Amniotic stem cell (primary cell): ENCODE results near the gene GSG1L.

Experiments
- DNase-seq: peaks from one replicate; lab custom pipeline; 2025; lab: John Stamatoyannopoulos, UW

The GSG1L gene

DNA sequence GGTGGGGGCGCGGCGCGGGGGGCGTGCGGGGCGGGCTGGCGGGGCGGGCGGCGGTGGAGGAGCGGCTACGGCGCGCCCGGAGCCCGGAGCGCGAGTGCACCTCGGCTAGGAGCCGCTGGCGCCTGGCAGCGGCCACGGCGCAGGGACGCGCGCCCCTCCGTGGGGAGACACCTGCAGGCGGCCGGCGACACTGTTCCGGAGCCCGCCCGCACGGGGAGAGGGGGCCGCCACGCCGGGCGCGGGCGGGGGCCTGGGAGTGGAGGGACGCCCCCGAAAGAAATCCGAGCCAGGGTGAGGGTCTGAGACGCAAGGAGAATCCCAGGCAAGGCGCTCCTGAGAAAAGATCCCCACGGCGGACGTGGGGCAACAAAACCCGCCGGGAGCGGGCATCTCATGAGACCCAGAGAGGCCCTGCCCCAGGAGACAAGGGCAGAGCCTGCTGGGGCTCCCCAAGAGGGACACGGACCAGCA lies at the start of gene GSG1L:
TSS of gene GSG1L (minus strand) at position 124 of the 471 bp plus-strand sequence. CDS start 290 bp downstream, outside the sequence.
- DNase-seq = no peak

DNA sequence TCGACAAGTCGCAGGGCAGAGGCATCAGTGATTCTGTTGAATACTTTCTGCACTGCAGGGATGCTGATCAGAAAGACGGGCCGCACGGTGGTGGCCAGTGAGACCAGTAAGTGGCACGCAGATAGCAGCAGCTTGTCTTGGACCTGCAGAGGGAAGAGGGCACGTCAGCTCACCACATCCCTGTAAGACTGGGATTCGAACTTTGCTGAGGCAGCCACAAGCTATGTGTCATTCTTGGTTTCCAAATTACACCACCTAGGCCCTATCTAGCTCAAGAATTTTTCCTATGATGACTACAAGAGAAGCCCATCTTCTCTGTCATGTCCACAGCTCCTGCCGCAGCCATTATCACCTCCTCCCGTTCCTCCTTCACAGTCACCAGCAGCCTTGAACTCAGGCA lies 49.4 kb upstream of the GSG1L start:
- no peak for DNase-seq

DNA sequence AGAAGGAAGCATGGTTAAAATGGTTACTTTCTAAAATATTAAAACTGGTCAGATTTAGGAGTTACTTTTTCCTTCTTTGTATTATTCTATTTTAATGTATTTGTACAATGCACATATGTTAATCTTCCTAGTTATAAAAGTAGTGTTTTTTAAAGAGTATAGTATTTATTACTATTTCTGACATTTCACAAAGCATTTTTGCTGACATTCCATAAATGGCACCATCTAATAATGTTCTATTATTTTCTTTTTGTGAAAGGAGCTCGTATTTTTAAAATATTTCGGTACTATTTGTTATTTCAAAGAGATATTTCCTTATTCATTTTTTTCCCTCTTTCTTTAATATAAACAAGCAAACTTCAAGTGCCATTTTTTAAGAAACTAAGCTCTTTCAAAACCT lies 47.5 kb upstream of the GSG1L start:
- DNase-seq = no peak

DNA sequence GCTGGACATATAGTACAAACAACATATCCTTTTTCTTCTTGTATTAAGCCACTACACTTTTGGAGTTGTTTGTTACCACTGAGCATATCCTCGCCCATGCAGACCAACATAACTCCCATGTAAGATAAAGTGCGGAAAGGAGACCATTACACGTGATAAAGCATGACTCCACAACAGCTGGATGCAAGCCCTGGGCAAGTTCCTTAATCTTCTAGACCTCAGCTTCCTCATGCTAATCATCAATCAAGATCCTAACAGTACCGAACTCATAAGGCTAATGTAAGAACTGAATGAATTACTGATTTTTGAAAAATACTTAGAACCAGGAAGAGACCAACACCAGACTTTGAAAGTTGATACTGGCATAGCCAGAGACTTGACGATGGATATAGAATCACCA lies 47.0 kb upstream of the GSG1L start:
- DNase-seq = no peak

DNA sequence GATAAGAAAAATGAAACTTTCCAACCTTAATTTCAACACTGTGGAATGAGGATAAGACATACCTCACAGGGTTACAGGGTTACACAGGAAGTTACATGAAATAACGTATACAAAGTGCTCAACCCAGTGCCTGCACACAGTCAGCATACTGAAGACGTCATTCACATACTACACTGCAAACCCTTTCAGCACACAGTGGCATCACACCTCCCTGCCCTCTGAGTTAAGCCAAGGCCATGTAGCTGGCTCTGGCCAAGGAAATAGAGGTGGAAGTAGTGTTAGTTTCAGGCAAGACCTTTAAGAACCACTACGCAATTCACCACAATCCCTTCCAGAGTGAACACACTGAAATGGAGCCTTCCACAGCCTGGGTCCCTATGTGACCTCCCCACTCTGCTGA lies 46.6 kb upstream of the GSG1L start:
- no peak for DNase-seq

DNA sequence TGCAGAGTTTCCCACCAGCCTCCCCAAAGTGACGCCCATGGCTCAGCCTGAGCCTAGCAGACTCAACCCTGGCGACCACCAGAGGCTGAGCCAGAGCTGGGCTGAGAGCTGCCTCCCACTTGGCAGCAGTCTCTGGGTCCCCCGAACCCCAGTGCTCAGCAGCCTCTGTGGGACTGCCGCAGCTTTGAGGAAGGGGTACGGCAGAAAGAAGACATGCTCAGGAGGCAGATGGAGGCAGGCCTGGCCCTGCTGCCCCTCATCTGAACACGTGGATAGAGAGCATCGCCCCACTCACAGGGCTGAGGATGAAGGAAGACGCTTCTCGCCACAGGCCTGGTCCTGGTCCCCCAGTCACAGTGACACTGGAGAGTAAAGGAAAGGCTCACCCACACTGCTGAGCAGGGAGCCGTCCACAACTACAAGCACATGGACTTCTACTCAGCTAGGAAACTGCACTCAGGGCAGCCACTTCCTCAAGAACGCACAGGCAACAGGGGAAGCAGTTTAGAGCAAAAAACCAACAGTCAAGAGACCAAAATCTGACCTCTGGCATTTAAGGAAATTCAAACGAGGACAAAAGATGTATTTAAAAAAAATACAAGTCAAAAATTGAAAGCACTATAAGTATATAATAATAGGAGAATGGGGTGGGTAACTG lies 45.2 kb upstream of the GSG1L start:
- no peak for DNase-seq

DNA sequence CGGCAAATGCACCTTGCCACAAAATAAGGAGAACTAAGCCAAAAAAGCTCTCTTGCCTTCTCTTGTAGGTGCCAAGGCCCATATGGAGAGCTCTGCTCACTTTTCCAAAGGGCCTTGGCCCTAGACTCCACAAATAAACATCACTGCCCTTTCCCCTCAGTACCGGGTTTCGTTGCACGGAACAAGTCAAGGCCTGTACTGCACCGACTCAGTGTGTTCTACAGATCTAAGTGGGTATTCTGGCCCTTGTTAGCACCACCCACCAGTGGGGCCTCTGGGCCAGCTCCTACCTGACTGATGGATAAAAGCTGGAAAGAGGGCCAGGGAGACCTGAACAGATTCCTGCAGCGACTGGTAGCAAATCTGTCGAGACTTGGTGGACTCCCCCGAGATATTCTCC lies 43.7 kb upstream of the GSG1L start:
- DNase-seq = no peak

DNA sequence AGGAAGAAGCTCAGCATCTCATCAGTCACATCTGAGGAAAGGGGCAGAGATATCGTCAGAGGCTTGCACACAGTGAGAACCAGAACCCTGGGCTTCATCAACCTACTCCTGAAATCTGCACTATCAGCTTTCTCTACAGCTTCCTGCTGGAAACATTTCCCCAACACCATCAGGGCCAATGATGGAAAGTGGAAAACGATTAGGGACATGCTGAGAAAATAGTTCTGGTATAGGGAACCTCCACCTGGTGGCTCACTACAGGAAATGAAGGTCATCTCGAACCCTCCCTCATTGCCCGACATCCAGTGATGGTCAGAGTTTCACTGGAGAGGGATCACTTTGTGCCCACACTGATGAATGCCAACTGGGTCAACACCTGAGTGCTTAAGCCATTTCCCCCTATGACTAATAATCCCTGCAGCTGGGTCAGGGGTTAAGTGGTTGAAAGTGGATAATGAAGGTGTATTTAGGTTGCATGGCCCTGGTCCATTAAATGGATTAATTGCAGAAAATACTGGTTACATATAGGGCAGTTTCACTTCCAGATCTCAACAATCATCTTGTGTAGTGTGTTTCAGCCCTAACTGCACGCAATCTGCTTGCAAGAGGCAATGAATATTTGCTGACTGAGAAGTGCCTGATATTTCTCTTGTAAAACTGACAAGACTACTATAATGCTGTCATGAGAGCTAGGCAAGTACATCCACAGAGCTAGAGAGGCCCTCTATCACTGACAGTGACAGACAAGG lies 43.1 kb upstream of the GSG1L start:
- DNase-seq = no peak

DNA sequence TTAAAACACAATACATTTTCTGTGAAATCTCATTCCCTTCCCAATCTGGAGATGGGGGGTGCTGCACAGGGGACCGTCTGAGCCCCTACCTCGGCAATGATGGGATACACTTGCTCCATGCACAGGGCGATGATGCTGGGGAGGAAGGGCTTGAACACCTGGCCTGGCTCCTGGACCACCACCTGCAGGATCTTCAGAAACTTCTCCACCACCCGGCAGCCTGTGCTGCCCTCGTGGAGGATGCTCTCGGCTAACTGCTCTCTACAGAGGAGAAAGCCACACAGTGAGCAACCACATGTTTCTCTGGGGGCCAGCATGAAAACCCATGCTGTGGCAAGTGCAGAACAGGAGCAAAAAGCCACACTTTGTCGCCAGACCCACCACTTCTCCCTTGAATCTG lies 42.4 kb upstream of the GSG1L start:
- DNase-seq = no peak

DNA sequence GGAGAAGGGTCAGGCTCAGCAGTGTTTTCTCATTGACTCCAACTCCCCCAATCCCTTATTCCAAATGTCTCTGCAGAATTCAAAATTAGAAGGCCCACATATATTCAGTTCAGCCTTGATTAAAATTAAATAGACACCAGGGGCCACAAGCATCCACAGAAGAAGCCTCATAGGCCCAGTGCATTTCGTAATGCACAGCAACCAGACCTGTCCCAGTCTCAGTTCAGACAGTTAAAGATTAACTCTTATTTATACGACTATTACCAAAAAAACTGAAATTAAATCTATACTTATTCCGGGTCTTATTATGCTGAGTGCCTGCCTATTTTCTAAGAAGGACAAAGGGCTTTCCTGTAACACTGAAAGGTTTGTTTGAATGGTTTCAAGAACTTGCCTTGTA lies 41.8 kb upstream of the GSG1L start:
- no peak for DNase-seq

DNA sequence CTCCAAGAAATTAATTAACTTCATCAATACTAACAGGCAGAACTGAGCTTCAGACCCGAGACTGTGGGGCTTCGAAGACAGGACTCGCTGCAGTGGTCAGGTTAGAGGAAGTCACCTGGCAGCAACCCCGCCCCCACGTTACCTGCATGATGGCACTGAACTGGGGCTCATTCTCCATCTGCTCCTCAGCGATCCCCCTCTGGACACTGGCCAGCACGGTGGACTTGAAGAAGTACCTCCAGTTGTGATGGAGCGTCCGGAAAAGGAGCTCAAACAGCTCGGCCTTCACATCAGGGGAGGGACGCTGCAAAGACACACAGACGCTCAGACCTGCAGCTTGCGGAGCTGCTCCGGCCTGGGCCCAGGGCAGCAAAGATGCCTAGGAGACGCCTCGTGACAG lies 40.9 kb upstream of the GSG1L start:
- DNase-seq = no peak

DNA sequence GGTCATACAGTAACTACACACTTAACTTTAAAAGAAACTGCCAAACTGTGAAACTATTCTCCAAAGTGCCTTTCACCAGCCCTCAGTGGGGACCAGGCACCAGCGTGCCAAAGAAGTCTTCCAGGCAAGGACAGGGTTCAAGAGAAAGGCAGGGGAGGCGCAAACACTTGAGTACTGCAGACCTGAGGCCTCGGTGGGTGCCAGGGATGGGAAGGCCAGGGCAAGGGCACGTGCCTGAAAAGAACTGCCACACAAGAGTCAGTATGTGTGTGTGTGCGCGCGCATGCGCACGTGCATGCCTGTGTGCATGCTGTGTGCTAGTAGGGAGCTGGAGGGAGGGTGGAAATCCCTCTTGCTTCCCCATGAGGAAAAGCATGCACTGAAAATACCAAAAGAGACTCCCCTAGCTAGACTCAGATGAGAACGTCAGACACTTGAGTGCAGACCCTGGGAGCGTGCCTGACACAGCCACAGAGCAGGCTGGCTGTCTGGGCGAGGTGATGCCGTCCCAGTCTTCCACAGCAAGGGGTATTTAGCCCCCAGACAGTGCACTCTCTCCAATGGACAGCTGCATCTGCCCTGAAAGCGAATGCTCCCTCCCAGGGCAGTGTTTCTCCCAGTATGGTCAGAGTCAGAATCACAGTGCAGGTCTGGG lies 40.1 kb upstream of the GSG1L start:
- no peak for DNase-seq

DNA sequence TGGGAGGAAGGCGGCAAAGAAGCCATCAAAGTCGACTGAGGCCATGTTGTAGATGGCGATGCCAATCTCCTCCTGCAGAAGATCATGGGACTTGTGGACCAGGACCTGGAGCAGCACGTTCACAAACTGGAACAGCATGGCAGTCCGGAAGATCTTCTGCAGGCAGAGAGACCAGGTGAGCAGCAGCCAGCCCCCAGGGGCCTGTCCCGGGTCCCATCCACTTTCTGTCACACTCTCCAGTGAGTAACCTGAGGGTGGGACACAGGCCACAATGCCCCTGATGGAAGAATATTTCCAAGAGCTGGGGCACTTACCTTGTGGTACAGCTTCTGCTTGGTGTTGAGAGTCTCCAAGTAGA lies 38.0 kb upstream of the GSG1L start:
- no peak for DNase-seq

DNA sequence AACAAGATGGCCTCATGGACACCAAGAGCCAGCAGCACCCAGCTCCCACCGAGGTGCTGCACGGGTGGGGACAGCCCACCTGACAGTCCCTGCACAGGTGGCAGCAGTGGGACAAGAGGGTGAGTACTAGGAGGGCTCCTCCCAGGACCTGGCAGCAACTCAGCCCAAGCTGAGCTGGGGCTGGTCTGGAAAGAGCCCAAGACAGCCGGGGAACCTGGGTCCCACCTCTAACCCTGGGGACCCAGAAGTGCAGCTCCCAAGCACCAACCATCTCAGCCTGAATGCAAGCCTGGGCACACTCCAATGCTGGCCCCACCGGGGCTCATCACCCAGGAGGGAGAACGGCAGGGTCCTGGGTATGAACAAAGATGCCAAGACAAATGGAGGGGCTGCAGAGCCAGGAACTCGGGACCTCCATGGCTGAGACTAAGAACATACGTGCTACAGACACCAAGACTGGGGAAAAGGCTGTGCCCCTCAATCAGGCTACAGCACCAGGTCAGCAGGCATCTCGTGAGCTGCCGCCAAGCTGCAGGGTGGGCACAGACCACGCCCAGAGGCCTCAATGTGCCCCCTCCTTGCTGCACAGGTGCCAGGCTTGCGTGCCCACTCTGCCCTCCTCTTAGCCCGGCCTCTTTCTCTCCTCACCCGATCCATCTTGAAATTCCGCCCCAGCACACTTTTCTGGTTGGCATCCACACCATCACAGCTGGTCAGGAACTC lies 37.5 kb upstream of the GSG1L start:
- no peak for DNase-seq

DNA sequence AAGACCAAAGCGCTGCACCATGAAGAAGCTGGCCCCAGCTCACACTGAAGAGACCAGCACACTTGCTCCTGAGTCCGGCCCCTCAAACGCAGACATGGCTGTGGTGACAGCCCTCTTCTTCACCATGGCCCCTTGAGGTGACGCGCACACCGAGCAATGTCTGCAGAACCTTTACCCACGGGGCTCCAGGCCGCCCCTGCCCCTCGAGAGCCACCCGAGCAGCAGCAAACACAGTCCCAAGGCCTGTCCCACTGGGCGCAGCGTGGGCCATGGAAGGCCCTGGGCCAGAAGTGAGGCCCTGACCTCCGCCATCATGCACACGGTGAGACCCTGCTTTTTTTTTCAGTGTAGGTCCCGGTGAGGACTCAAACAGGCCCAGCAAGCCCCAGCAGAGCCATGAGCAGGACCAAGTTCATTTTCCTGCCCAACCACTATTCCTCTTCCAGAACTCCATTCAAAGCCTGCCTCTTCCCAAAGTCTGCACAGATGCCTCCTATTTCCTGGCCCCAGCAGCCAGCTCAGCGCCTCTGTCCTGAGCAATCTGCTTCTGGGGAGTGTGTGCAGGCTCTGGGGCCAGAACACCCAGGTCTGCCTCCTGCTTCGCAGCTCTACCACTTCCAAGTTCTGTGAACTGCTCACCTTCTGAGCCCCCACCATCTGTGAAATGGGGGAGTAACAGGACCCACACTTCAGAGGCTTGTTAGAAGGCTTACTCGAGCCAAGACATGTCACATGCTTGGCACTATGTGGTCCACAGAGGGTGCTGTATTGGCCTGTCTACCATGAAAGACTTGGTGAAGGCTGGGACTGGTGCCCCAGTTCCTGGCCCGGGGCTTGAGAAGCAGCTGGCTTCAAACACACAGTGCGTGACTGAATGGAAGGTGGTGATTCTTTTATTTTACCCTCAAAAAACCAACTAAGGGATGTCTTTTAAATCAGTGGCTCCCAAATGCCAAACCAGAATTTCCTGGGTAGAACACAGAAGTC lies 35.7 kb upstream of the GSG1L start:
- DNase-seq = no peak

DNA sequence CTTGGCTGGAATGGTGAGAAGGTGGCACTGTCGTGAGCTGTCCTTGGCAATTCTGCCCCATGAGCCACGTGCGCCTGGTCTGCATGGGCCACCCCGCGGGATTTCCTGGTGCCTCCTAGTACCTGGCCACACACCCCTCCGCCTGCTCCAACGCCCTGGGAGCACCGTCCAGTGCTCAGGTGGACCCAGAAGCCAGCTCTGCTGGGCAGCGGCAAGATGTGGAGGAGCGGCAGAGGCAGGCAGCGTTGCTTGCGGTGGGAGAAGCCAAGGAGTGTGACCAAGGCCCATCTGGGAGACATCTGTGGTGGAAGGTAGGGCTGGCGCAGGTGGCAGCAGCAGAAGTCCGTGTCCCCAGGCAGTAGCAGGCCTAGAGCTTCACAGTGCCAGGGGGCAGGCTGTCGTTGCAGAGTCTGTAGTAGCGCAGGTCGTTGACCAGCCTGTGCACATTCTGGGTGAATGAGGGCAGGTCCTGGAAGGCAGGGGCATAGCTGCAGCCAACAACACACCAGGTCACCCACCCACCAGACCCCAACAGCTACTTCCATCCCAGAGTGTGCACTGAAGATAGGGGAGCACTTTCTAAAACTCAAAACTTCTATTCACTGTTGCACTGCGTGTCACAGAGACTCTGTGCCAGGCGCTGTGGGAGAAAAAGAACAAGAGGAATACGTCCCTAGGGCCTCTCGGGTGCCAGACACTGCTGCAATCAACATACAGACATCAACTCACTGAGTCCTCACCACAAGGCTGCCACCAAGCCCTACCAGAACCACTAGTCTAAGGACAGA lies 34.9 kb upstream of the GSG1L start:
- no peak for DNase-seq

DNA sequence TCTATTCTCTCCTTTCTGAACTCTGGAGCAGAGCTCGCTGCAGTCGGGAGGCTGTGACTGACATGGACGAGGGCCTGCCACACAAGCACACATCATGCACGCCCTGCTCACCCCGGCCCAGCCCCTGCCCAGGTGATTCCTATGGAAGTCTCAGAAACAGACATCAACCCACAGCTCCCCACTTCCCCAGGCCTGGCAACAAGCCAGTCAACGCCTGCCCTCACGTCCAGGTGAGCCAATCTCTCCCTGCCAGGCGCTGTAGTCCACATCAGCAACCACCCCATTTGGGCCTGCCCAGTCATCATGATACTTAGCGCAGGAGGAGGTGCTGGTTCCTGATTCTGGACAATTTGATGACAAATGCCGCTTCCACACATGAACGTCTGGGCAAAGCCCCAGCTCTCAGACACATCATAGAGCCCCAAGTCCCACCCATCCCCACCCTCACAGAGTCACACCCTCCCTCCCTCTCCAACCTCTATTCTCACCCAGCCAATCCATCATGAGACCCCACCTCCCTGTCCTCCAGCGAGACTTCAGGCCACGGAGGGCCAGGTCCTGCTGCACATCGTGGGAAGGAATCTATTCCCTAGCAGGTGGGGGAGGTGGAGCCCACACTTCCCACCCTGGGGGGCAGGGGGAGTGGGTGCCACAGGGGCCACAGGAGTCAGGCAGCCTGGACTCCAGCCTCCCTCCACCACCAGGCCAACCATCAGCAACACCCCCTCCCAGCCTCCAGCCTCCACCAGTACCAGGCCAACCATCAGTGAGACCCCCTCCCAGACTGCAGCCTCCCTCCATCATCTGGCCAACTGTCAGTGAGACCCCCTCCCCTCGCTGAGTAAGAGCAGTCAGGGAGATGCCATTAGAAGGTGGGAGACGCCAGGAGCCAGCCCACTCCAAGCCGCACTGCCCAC lies 33.7 kb upstream of the GSG1L start:
- DNase-seq = no peak

DNA sequence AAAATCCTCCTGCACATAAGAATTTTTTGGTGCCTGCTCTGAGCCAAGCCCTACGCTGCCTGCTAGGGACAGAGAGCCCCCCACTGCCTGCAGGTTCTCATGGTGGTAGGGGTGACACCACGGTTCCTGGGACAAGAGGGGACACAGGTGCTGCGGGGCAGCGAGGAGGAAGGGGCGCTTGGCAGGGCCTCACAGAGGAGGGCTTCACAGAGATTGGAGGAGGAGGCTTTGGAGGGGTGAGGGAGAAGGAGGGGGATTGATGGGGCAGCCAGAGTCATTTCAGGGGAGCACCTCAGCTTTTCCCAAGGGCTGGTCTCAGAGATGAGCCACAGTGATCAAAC lies 29.8 kb upstream of the GSG1L start:
- DNase-seq = no peak

DNA sequence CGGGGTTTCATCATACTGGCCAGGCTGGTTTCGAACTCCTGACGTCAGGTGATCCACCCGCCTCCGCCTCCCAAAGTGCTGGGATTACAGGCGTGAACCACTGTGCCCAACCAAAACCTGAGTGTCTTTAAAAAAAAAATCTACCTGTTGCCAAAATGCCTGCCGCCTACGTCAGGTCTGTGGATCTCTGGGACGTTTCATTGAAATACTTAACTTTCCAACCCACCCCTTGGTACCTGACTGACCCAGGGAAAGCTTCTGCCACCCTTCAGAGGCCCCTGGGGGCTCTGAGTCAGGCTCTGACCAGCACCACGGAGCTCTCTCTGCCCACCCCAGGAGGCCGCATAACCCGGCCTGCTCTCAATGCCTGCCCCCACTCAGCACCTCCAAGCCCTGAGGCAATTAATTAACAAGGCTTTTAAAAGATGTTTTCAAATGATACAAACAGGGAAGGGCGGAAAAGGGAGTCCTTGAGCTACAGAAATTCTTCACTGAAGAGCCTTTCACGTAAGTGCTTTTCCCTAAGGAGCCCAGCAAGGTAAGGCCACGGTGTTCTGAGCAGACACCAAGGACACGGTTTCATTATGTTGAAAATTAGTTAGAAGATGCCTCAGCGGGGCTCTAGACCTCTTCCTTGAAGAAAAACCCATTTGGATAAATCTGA lies 29.3 kb upstream of the GSG1L start:
- no peak for DNase-seq
